ENCODE results near the gene PIF1. TPM values are rescaled to one million over a fixed set of nuclear protein-coding genes. Genes with fewer than 3 reads are reported as not detected.

Gene PIF1
- total RNA-seq, 1 donor from 2014 or later: 30.5 TPM

GRCh38 chr15:64842096-64842939 is 16.9 kb upstream of the PIF1 start:
- Mint-ChIP-seq H3K4me1 (ENCODE audit: unreplicated experiment) (peaks cover 29% of the 10 kb centered on the region), H3K36me3 (no peaks in the 10 kb centered on the region), H3K27ac (peak overlapping the region; percentile 82), H3K4me3 (peak overlapping the region; percentile 93), H3K9me3 (no peaks in the 10 kb centered on the region), H3K27me3 (peaks cover 3% of the 10 kb centered on the region)
- no peak for TF ChIP-seq CTCF (conservative IDR thresholded peaks at IDR 0.05)
- no peak for DNase-seq (ENCODE audit: extremely low spot score, unreplicated experiment)

GRCh38 chr15:64841344-64842095 is 16.1 kb upstream of the PIF1 start, which contains the start of gene PLEKHO2:
Gene PLEKHO2, plus strand, starts transcription at chr15:64841915. Its CDS starts 102 bp downstream, at chr15:64842017.
- peak; percentile 95 for DNase-seq (ENCODE audit: extremely low spot score, unreplicated experiment)
- H3K4me3 Mint-ChIP-seq: peak within 1 kb of the TSS; percentile 93
- no peaks in the 10 kb centered on the region for H3K36me3 Mint-ChIP-seq
- H3K27me3 Mint-ChIP-seq: peaks cover 3% of the 10 kb centered on the region
- H3K9me3 Mint-ChIP-seq: no peaks in the 10 kb centered on the region
- H3K27ac Mint-ChIP-seq: peak within 1 kb of the TSS; percentile 82
- H3K4me1 Mint-ChIP-seq (ENCODE audit: unreplicated experiment): peaks cover 29% of the 10 kb centered on the region
- peak; percentile 53 for TF ChIP-seq CTCF (conservative IDR thresholded peaks at IDR 0.05)

GRCh38 chr15:64841060-64841343 is 15.6 kb upstream of the PIF1 start:
- no peaks in the 10 kb centered on the region for H3K36me3 Mint-ChIP-seq
- no peak for DNase-seq (ENCODE audit: extremely low spot score, unreplicated experiment)
- peak overlapping the region; percentile 93 for H3K4me3 Mint-ChIP-seq
- H3K27ac Mint-ChIP-seq: peak overlapping the region; percentile 53
- H3K27me3 Mint-ChIP-seq: peaks cover 6% of the 10 kb centered on the region
- TF ChIP-seq CTCF (conservative IDR thresholded peaks at IDR 0.05): no peak
- peaks cover 2% of the 10 kb centered on the region for H3K9me3 Mint-ChIP-seq
- H3K4me1 Mint-ChIP-seq (ENCODE audit: unreplicated experiment): peaks cover 30% of the 10 kb centered on the region

- no peak for TF ChIP-seq CTCF (conservative IDR thresholded peaks at IDR 0.05)
- DNase-seq (ENCODE audit: extremely low spot score, unreplicated experiment): no peak
- no peak overlapping the region for H3K27ac Mint-ChIP-seq
- no peak overlapping the region for H3K4me3 Mint-ChIP-seq
- H3K36me3 Mint-ChIP-seq: no peaks in the 10 kb centered on the region
- peaks cover 6% of the 10 kb centered on the region for H3K9me3 Mint-ChIP-seq
- peaks cover 15% of the 10 kb centered on the region for H3K4me1 Mint-ChIP-seq (ENCODE audit: unreplicated experiment)
- H3K27me3 Mint-ChIP-seq: peaks cover 6% of the 10 kb centered on the region
Observed at GRCh38 chr15:64837502-64837901, 12.1 kb upstream of the PIF1 start.

- H3K27ac Mint-ChIP-seq: peak overlapping the region; percentile 24
- H3K27me3 Mint-ChIP-seq: peaks cover 6% of the 10 kb centered on the region
- peaks cover 6% of the 10 kb centered on the region for H3K9me3 Mint-ChIP-seq
- no peak for DNase-seq (ENCODE audit: extremely low spot score, unreplicated experiment)
- H3K4me1 Mint-ChIP-seq (ENCODE audit: unreplicated experiment): peaks cover 13% of the 10 kb centered on the region
- peak; percentile 20 for TF ChIP-seq CTCF (conservative IDR thresholded peaks at IDR 0.05)
- H3K36me3 Mint-ChIP-seq: no peaks in the 10 kb centered on the region
- H3K4me3 Mint-ChIP-seq: no peak overlapping the region
Observed at GRCh38 chr15:64836023-64836536, 10.6 kb upstream of the PIF1 start.

All from type B pancreatic cell (in vitro differentiated cells).